GM04503 (cell line): ENCODE results near the gene DUSP22.
"Not testable (repeated sequence)": the region's sequence is repeated elsewhere in the genome, so short reads cannot be mapped to it uniquely, and the experiment has no call there.

ENCODE experiments used
- DNase-seq: peaks from one replicate; pipeline ENCODE4 v3.0.0-alpha.2; 2012; ENCODE audit warnings: low read depth

Gene DUSP22

GRCh38 chr6:324116-324728 is 31.9 kb downstream of the DUSP22 start:
- DNase-seq = no peak

DNA sequence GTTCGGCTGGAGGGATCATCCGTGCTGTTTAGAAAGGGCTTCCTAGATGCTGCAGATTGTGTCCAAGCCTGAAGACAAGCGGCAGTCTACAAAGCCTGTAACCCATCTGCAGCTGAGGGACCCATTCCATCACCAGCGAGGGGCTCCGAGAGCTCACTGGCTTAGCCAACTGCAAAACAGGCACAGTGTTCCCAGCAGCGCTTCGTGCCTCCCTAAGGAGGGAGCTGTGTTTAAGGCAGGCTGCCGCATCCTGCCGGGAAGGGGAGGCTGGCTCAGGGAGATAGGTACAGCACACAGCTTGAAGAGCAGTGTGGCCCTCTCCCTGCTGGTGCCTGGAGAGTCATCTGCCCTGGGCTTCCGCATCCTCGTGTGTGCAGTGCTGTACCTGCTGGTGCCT is 32.4 kb downstream of the DUSP22 start:
- no peak for DNase-seq

DNA sequence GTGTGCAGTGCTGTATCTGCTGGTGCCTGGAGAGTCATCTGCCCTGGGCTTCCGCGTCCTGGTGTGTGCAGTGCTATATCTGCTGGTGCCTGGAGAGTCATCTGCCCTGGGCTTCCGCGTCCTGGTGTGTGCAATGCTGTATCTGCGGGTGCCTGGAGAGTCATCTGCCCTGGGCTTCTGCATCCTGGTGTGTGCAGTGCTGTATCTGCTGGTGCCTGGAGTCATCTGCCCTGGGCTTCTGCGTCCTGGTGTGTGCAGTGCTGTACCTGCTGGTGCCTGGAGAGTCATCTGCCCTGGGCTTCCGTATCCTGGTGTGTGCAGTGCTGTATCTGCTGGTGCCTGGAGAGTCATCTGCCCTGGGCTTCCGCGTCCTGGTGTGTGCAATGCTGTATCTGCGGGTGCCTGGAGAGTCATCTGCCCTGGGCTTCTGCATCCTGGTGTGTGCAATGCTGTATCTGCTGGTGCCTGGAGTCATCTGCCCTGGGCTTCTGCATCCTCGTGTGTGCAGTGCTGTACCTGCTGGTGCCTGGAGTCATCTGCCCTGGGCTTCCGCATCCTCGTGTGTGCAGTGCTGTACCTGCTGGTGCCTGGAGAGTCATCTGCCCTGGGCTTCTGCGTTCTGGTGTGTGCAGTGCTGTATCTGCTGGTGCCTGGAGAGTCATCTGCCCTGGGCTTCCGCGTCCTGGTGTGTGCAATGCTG is 33.0 kb downstream of the DUSP22 start:
- DNase-seq = not testable (repeated sequence)

DNA sequence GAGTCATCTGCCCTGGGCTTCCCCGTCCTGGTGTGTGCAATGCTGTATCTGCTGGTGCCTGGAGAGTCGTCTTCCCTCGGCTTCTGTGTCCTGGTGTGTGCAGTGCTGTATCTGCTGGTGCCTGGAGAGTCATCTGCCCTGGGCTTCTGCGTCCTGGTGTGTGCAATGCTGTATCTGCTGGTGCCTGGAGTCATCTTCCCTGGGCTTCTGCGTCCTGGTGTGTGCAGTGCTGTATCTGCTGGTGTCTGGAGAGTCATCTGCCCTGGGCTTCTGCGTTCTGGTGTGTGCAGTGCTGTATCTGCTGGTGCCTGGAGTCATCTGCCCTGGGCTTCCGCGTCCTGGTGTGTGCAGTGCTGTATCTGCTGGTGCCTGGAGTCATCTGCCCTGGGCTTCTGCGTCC is 33.8 kb downstream of the DUSP22 start:
- not testable (repeated sequence) for DNase-seq

DNA sequence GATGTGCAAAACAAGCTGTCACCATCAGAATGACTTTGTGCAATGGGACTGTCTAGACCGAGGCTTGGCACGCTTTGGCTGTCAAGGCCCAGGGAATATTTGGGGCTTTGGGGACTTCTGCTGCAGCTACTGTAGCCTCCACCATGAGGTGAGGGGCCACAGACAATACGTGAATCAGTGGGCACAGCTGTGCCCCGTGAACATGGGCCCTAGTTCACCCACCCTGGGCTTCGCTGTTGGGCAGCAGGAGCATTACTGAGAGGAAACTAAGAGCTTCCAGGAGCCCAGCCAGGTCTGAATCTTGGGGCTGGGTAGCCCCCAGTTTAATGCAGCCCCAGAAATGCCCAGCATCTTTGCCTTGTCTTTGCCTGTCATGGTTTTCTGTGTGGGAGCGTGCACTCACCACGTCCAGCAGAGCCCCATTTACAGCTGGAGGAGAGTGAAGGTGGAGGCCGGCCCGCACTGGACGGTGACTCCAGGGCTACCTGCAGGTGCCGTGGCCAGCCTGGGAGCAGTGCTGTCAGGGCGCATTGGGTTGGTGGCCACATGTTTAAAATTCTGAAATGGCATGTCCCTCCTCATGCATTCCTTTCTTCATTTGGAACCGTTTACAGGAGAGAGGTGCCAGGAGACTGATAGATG is 34.7 kb downstream of the DUSP22 start:
- no peak for DNase-seq

- DNase-seq = peak; percentile 16
Observed at GRCh38 chr6:327538-328116, 35.3 kb downstream of the DUSP22 start.

DNA sequence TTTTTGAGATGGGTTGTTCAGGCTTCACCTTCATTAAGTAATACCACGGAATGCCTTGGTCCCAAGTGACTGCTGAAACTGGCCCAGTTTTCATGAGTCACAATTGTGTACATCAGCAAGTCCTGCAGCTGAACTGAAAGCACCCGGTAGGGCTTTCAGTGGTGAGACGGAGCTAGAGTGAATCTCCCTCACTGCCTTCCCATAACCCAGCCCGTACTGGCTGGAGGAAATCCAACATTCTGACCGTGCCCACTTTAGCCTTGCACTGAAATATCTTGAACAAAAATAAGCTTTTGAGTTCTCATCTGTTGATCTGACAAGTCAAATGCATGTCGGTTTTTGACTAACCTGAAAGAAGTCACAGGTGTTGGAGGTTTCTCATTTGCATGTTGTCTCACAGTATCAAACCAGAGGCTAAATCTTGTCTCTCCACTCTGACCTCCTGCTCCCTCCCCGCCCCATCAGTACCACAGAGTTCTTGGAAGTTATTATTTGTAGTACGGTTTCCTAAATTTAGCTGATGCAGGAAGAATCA is 35.9 kb downstream of the DUSP22 start:
- peak; percentile 85 for DNase-seq

DNA sequence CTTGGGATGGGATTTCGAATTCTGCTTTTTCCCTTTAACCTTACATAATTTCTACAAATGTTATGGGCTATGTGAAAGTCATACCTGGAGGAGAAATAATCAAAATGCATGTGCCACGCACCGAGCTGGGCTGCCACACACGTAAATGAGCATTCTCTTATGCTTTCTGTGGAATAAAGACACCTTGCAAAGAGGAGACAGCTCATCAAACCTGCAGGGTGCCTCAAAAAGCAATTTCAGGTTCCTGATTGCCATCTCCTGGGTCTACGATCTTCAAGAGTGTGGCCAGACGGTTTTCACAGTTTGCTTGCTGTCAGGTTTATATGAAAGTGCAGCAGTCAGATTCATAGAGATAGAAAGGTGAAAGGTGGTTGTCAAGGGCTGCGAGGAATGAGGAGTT is 36.6 kb downstream of the DUSP22 start:
- DNase-seq = no peak

GRCh38 chr6:329888-330691 is 37.8 kb downstream of the DUSP22 start:
- no peak for DNase-seq

- no peak for DNase-seq
Observed at GRCh38 chr6:330948-331347, 38.7 kb downstream of the DUSP22 start.

GRCh38 chr6:331622-332521 is 39.6 kb downstream of the DUSP22 start:
- DNase-seq = no peak

GRCh38 chr6:332671-333070 is 40.4 kb downstream of the DUSP22 start:
- no peak for DNase-seq

DNA sequence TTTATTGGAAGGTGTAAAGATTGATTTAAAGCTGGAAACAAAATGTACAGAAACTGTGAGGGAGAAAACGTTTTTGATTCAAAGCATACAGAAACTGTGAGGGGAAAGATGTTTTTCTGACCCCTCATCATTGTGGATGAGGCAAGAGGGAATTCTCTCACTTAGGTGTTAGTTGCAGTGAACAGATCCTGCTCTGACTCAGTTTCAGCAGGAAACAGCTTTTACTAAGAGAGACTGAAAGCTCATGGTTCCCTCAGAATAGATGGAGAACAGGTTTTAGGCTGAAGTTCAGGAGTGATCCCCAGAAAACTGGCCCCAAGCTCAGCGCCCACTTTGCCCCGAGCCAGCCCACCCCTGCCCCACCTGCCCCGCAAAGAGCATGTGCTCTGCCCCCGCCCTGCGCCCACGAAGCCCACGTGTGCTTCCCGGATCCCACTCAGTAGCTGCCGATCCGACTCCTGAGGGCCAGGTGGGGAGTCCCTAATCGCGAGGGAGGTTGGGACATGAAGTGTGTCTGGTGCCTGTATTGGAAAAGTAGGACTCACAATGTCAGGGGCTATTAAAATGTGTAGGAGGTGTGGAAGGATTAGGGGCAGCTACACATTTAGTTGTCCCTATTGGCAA is 41.2 kb downstream of the DUSP22 start:
- DNase-seq = no peak

DNA sequence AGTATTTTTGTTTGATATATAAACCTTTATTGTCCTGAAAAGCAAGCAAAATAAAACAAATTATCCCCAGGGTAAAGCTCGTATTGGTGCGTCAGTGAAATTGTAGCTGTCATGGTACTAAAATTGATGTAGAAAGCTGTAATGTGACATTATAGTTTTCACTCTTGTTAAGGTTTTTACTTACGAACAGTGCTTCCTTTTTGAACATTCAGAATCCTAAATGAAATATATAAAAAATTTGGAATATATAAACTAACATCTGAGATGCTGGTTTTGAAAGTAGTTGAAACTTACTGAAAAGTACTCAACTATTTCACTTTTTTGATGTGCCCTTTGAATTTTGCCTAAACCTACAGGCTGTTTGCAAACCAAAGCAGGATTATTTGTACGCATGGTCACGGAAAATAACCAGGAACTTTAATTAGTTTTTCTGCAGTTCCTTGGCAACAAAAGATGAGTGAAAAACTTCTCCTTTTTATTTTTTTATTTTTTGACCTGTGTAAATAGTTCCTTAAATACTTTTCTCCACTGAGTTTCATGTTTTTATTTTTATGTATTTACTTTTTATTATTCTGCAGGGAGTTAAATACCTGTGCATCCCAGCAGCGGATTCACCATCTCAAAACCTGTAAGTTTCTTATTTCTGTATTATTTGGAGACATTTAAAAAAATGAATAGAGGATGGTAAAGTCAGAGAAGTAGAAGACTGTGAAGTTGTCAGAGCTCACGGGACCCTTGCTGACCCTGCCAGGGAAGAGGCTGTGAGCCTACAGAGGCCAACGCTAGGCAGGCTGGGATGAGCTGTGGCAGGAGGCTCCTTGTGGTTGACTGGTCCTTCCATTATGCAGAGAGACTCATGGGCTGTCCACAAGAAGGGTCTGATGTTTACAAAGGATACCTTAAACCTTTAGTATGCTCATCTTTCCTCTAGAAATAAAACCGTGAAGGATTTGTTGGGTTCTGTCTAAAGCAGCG is 42.5 kb downstream of the DUSP22 start:
- DNase-seq = no peak

DNA sequence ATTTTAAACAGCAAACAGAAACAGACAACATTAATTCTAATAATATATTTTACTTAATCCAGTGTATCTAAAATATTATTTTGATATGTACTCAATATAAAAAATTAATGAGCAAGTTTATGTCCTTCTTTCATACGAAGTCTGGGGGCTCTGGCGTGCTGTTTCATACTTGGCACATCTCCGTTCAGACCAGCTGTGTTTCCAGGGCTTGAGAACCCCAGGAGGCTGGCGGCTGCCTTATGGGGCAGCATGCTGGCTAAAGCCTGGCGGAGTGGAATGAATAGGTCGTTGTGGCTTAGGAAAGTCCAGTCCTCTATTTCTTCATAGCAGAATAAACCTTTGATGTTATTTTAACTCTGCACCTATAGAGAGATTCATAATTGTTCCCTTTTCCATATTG is 43.3 kb downstream of the DUSP22 start:
- no peak for DNase-seq

DNA sequence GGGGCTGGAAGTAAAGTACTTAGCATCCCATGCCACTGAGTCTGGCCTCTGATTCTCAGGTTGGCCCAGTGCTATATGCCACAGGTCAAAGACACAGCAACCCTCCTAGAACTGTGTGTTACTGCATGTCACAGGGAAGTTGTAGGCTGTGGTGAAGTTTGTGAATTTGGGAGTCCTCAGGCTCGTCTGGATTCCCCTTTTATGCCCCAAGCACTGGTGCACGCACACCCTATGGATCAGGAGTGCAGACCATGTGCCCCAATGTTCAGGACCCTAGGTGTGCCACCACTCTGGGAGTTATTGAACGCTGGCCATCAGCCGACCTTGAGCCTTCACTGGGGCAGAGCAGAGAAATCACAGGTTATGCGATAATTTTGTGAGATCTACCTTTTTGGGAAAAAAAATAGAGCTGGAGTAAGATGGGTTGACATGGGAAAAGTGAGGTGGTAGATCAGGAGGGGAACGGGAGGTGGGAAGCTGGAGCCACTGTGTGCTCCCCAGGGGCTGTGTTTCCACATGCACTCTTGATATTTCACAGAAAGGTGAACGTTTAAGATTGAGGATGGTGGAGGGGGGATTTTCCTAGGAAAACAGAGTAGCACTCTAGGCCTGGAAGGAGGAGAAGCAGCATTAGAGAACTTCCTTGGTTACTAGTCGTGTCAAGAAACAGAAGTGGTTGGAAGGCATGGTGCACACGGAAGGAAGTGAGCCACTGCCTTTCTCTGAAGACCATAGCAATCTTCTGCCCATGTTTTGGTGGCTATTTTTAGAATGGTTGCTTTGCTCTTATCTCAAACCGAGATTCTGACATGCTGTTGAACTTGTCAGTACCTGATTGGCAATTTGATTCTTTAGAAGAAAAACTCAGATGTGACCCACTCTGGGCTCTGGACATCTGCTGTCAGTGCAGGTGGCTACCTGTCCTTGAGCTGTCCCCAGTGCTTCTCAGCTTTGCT is 44.1 kb downstream of the DUSP22 start:
- DNase-seq = no peak

DNA sequence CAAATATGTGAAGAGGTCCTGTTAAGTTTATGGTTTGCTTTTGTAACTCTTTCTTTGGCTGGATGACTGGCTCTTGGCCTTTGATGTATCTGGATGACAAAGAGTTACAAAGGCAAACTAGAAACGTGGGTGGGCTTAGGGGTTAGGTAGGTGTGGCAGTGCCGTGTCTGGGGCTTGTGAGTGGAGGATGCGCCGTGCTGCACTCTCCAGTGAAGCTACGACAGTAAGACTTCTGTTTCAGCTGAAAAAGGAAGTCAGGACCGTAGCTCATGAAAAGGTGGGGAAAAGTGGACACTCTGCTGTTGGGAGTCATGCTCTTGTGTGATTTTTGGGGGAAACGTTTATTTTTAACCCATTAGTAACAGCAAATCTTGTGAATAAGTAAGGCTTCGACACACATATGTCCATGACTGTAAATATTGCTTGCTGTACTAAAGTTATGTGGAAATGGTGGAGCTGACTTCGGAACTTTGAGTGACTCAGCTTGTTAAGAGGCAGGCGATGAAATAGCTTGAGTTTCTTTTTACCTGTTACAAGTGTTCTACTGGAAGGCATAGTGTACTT is 45.6 kb downstream of the DUSP22 start:
- no peak for DNase-seq

- no peak for DNase-seq
Observed at GRCh38 chr6:338815-339262, 46.6 kb downstream of the DUSP22 start.
